ENCODE data around the gene ZDHHC7.

ZDHHC7 gene

GRCh38 chr16:85018529-85019236 lies 7.3 kb upstream of the ZDHHC7 start:
- no peak for DNase-seq (ENCODE audit: low read depth in 2 of 2)

GRCh38 chr16:85017633-85018032 lies 6.3 kb upstream of the ZDHHC7 start:
- DNase-seq (ENCODE audit: low read depth in 2 of 2): no peak

- DNase-seq (ENCODE audit: low read depth in 2 of 2): no peak
Observed at GRCh38 chr16:85017151-85017550, 5.8 kb upstream of the ZDHHC7 start.

GRCh38 chr16:85015481-85016187 lies 4.3 kb upstream of the ZDHHC7 start:
- no peak for DNase-seq (ENCODE audit: low read depth in 2 of 2)

GRCh38 chr16:85014311-85014710 lies 3.0 kb upstream of the ZDHHC7 start:
- DNase-seq (ENCODE audit: low read depth in 2 of 2): no peak

GRCh38 chr16:85011846-85012284 lies 530 bp upstream of the ZDHHC7 start:
- no peak for DNase-seq (ENCODE audit: low read depth in 2 of 2)

GRCh38 chr16:85010446-85010930 lies 847 bp downstream of the ZDHHC7 start:
- DNase-seq (ENCODE audit: low read depth in 2 of 2): no peak

GRCh38 chr16:85008271-85008670 lies 3.1 kb downstream of the ZDHHC7 start:
- DNase-seq (ENCODE audit: low read depth in 2 of 2): no peak

GRCh38 chr16:85007496-85008214 lies 3.7 kb downstream of the ZDHHC7 start:
- DNase-seq (ENCODE audit: low read depth in 2 of 2): no peak

- DNase-seq (ENCODE audit: low read depth in 2 of 2): peak in 1 of 2 experiments; percentile 49
Observed at GRCh38 chr16:85006639-85007038, 4.7 kb downstream of the ZDHHC7 start.

- DNase-seq (ENCODE audit: low read depth in 2 of 2): no peak
Observed at GRCh38 chr16:85005285-85006069, 5.9 kb downstream of the ZDHHC7 start.

- peak; percentile 76 to 82 for DNase-seq (ENCODE audit: low read depth in 2 of 2)
Observed at GRCh38 chr16:85004587-85005205, 6.6 kb downstream of the ZDHHC7 start.

GRCh38 chr16:85003725-85004586 lies 7.4 kb downstream of the ZDHHC7 start:
- DNase-seq (ENCODE audit: low read depth in 2 of 2): no peak

GRCh38 chr16:85003076-85003475 lies 8.3 kb downstream of the ZDHHC7 start:
- no peak for DNase-seq (ENCODE audit: low read depth in 2 of 2)

- no peak for DNase-seq (ENCODE audit: low read depth in 2 of 2)
Observed at GRCh38 chr16:85002608-85003007, 8.7 kb downstream of the ZDHHC7 start.

- no peak for DNase-seq (ENCODE audit: low read depth in 2 of 2)
Observed at GRCh38 chr16:85002099-85002541, 9.2 kb downstream of the ZDHHC7 start.

- DNase-seq (ENCODE audit: low read depth in 2 of 2): no peak
Observed at GRCh38 chr16:84999857-85000480, 11.4 kb downstream of the ZDHHC7 start.

- no peak for DNase-seq (ENCODE audit: low read depth in 2 of 2)
Observed at GRCh38 chr16:84999200-84999599, 12.1 kb downstream of the ZDHHC7 start.

GRCh38 chr16:84996365-84996764 lies 15.0 kb downstream of the ZDHHC7 start:
- DNase-seq (ENCODE audit: low read depth in 2 of 2): no peak

GRCh38 chr16:84995663-84996062 lies 15.7 kb downstream of the ZDHHC7 start:
- no peak for DNase-seq (ENCODE audit: low read depth in 2 of 2)

All from fibroblast of skin of left biceps (primary cell).